UCSD-AML1 (cell line): ENCODE measurements around the gene AMPH.
"Not testable (repeated sequence)": the region's sequence is repeated elsewhere in the genome, so short reads cannot be mapped to it uniquely, and the experiment has no call there.

ENCODE experiments used
- DNase-seq: peaks from one replicate; lab custom pipeline; 2025; ENCODE audit not compliant: unreplicated experiment; lab: John Stamatoyannopoulos, UW

The AMPH gene

DNA sequence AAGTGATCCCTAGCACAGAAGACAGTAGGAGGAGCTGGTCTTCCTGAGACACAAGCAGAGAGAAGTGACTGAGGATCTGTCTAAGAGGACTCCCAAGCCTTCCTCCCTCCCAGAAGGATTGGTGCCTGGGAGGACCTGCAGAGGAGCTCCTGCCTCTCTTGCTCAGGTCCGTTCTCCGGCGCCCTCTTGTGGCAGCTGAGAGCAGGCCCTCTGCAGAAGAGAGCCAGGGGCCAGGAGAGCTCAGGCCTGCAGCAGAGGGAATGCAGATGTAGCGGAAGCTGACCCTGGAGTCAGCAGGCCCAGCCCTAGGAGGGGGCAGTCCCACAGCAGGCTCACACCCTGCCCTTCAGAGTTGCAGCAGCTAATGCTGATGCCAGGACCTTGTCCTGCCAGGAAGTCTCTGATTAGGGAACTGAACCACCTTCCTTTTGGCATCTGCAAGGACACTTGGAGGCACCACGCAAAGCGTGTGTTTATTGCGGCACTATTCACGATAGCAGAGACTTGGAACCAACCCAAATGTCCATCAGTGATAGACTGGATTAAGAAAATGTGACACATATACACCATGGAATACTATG is 276.8 kb downstream of the AMPH start:
- not testable (repeated sequence) for DNase-seq

DNA sequence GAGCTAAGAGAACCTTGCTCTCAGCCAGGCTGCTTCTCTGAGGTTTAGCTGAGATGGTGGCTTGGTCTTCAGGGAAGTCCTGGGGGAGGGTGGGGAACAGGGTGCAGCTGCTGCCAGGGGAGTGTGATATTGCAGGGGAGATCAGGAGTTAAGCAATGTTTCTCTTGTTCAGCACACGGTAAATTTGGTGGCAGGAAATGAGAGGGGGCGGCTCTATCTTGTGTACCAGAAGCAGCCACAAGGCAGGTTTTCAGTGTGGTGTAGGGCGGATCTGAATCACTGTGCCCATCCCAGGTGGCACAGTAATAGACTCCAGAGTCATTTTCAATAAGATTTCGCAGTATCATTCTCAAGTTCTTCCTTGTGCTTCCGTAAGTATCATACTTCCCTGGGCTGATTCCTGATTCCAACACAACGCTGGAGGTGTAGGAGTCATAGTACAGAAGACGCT is 277.7 kb downstream of the AMPH start:
- not testable (repeated sequence) for DNase-seq

GRCh38 chr7:38351601-38352000 is 279.6 kb downstream of the AMPH start:
- DNase-seq: no peak

DNA sequence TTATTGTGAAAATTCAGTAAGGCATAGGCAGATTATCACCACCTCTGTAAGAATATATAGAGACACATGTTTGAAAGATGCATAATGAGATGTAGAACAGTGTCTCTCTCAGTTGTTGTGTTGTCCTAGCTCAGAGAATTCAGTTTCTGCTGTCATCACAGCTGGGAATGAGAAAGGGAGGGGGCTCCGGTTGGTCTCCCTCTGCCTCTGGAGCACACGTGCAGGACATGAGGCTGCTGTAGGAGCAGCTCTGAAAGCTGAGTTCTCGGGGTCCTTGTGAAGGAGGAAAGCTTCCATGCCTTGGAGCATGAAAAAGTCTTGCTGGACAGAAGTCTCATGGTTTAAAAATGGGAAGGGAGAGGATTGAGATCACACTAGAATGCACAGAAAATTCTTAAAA is 280.4 kb downstream of the AMPH start:
- not testable (repeated sequence) for DNase-seq

DNA sequence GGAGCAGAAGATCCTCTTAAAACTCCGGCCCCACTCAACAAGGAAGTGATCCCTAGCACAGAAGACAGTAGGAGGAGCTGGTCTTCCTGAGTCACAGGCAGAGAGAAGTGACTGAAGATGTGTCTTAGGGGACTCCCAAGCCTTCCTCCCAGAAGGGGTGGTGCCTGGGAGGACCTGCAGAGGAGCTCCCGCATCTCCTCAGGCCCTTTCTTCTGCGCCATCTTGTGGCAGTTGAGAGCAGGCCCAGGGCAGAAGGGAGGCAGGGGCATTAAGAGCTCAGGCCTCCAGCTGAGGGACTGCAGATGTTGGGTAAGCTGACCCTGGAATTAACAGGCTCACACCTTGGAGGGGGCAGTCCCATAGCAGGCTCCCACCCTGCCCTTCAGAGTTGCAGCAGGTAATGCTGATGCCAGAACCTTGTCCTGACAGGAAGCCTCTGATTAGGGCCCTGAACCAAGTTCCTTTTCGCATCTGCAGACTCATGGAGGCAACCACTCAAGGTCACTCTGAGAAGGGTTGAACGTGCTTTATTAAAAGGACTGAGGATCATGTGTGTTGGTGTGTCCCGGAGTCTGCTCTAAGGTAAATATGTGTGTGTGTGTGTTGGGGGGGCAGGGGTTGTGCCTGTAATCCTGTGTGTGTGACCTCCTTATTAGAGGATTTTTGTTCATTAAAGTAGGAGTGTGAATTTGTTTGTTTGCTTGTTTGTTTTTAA is 281.1 kb downstream of the AMPH start:
- DNase-seq: not testable (repeated sequence)

DNA sequence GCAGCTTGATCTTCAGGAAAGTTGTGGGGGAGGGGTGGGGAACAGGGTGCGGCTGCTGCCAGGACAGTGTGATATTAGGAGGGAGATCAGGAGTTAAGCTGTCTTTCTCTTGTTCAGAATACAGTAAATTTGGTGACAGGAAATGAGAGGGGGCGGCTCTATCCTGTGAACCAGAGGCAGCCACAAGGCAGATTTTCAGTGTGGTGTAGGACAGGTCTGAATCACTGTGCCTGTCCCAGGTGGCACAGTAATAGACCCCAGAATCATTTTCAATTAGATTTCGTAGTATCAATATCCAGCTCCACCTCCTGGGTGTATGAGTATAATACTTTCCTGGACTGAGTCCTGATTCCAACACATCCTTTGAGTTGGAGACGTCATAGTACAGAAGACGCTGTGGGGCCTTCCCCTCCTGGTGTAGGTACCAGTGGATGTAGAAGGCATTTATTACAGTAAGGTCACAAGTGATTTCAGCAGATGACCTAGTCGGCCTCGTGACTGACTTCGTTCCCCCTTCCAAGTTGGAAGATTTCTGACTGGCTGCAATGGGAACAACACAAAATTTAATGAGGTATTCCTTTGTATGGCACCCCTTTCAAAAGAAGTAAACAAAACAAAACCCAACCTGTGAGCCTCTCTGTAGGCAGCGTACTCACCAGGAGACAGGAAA is 281.9 kb downstream of the AMPH start:
- not testable (repeated sequence) for DNase-seq

- peak; percentile 58 for DNase-seq
These were observed 285.6 kb downstream of the AMPH start for GRCh38 chr7:38345299-38346172.

GRCh38 chr7:38344741-38345140 is 286.4 kb downstream of the AMPH start:
- DNase-seq: not testable (repeated sequence)

- DNase-seq: not testable (repeated sequence)
These were observed 289.0 kb downstream of the AMPH start for GRCh38 chr7:38342135-38342534.

GRCh38 chr7:38341172-38341705 is 289.9 kb downstream of the AMPH start:
- peak; percentile 80 for DNase-seq

DNA sequence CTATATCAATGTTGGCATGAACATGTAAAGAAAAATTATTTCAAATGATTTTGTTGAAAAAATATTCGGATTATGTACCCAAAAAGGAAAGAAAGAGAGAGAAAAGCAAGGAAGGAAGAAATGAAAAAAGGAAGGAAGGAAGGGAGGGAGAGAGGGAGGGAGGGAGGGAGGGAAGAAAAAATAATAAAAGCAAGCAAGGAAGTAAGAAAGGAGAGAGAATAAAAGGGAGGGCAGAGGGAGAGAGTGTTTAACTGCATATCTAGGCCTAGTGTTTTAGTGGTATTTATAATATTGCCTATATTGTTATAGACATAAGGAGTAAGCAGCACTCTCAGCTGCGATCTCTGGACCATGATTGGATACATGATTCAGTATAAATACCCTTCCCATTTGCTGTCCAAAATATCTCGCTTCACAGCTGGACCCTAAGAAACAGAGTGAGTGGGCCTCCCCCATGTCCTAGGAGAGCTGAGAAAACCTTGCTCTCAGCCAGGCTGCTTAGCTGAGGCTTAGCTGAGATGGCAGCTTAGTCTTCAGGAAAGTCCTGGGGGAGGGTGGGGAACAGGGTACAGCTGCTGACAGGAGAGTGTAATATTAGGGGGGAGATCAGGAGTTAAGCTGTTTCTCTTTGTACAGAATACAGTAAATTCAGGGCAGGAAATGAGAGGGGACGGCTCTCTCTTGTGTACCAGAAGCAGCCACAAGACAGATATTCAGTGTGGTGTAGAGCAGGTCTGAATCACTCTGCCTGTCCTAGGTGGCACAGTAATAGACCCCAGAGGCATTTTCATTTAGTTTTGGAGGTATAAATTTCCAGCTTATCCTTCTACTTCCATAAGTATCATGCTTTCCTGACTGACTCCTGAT is 291.0 kb downstream of the AMPH start:
- no peak for DNase-seq

GRCh38 chr7:38336148-38336515 is 295.0 kb downstream of the AMPH start:
- not testable (repeated sequence) for DNase-seq

GRCh38 chr7:38335492-38336147 is 295.6 kb downstream of the AMPH start:
- peak; percentile 80 for DNase-seq

DNA sequence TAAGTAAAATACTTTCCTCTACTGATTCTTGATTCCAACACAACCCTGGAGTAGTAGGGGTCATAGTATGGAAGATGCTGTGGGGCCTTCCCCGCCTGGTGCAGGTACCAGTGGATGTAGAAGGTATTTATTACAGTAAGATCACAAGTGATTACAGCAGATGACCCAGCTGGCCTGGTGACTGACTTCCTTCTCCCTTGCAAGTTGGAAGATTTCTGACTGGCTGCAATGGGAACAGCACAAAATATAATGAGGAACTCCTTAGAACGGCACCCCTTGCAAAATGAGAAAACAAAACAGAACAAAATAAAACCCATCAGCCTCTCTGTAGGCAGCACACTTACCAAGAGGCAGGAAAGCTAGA is 296.1 kb downstream of the AMPH start:
- DNase-seq: no peak

GRCh38 chr7:38334163-38334562 is 297.0 kb downstream of the AMPH start:
- no peak for DNase-seq
